Ovary (tissue), 9 donors: ENCODE results near the gene GNGT1. TPM values are rescaled to one million over a fixed set of nuclear protein-coding genes. Genes with fewer than 3 reads are reported as not detected.
"Not testable (repeated sequence)": the region's sequence is repeated elsewhere in the genome, so short reads cannot be mapped to it uniquely, and the experiment has no call there.

ENCODE experiments used
- DNase-seq, 5 donors: peaks; one replicate each; pipeline ENCODE4 v3.0.0-alpha.2; 2019 to 2020
- H3K27ac ChIP-seq, 2 donors: fragments of 200-600 bp; one replicate each; pipeline versions ENCODE4 v1.5.1 to v1.8.0; 2019 to 2022
- H3K27me3 ChIP-seq: fragments of 200-600 bp; one replicate; pipeline ENCODE4 v1.8.0; 2022
- H3K36me3 ChIP-seq: fragments of 200-600 bp; sonication (generic); one replicate; pipeline ENCODE4 v1.5.1; 2019
- H3K4me1 ChIP-seq: one replicate; pipeline ENCODE4 v1.8.1; 2013; ENCODE audit warnings: mild to moderate bottlenecking, moderate library complexity; ENCODE audit not compliant: insufficient read depth
- H3K4me3 ChIP-seq: fragments of 200-600 bp; sonication (generic); one replicate; pipeline ENCODE4 v1.5.1; 2017
- H3K9me3 ChIP-seq, 2 donors: fragments of 200-600 bp in 1 of 2; sonication (generic) in 1 of 2; one replicate each; pipeline versions ENCODE4 v1.5.1 to v1.8.1; 2013 to 2019; ENCODE audit warnings: mild to moderate bottlenecking in 1 of 2, moderate library complexity in 1 of 2
- EP300 ChIP-seq: sonication (generic); formaldehyde crosslinking; IDR thresholded peaks from one replicate; pipeline ENCODE4 v1.6.1; 2017; ENCODE audit warnings: antibody characterized with exemption
- POLR2A ChIP-seq: fragments of 450-650 bp; IDR thresholded peaks from one replicate; pipeline ENCODE4 v1.6.1; 2017; ENCODE audit warnings: antibody characterized with exemption, mild to moderate bottlenecking, moderate library complexity
- WGBS, 3 donors: extraction: QIAGEN DNeasy Blood & Tissue Kit in 1 of 3; methylation state at CpG; one replicate each; pipeline versions ENCODE4 v1.1.5 to v1.1.7; 2013 to 2017; 5-methylcytosine and 5-hydroxymethylcytosine counted together
- intact Hi-C, 4 donors: fragments of 100-400 bp; cut with DNase I; formaldehyde crosslinking; loops; one replicate each; pipeline versions ENCODE4 v1.11.0 to v1.15.1; 2022 to 2023
- polyA plus RNA-seq, 2 donors: library from polyadenylated mRNA; stranded (reverse); fragments of 200-250 nt in 1 of 2; fragments of 350-450 nt in 1 of 2; fragmentation: Illumina TruSeq in 1 of 2; extraction: RNeasy Lipid Tissue Mini Kit (QIAGEN cat#74804) in 1 of 2; gene quantifications; one replicate each; pipeline ENCODE4 v1.2.3, GENCODE V29; 2013 to 2014
- total RNA-seq, 7 donors: library from RNA; depleted of rRNA in 2 of 7; stranded (reverse); fragments of >200 nt in 2 of 7; fragmentation: NEBNext Ultra II Directional in 3 of 7; extraction: Animal tissue kit (Norgen Biotek cat#: 25700) in 3 of 7; gene quantifications; one replicate each; pipeline versions ENCODE4 v1.1.0 to v1.2.4, GENCODE V29; 2016 to 2023
- TF ChIP-seq, protein P1 (sequence below), 3 donors: fragments of 450-650 bp in 2 of 3; fragments of 200-600 bp in 1 of 3; IDR thresholded peaks; one replicate each; pipeline versions ENCODE4 v1.5.1 to v1.8.0; 2016 to 2022; ENCODE audit warnings: antibody characterized with exemption in 3 of 3, mild to moderate bottlenecking in 1 of 3
- donor health status: DM: no; HTN: no; CAD: no; lungs with moderate emphysema.
- donor health status: DM: no; HTN: no; CAD: no.
- donor health status: Bipolar disorder and iron deficiency.
- donor health status: DM: yes; HTN: yes; CAD: no.
- donor health status: DM: no; HTN: no; CAD: no.
- donor health status: DM: yes; HTN: yes; CAD: no.

GNGT1 gene
- total and polyA plus RNA-seq, 9 donors = 0.41 to 0.92 (median 0.68) TPM; not detected in 4

DNA sequence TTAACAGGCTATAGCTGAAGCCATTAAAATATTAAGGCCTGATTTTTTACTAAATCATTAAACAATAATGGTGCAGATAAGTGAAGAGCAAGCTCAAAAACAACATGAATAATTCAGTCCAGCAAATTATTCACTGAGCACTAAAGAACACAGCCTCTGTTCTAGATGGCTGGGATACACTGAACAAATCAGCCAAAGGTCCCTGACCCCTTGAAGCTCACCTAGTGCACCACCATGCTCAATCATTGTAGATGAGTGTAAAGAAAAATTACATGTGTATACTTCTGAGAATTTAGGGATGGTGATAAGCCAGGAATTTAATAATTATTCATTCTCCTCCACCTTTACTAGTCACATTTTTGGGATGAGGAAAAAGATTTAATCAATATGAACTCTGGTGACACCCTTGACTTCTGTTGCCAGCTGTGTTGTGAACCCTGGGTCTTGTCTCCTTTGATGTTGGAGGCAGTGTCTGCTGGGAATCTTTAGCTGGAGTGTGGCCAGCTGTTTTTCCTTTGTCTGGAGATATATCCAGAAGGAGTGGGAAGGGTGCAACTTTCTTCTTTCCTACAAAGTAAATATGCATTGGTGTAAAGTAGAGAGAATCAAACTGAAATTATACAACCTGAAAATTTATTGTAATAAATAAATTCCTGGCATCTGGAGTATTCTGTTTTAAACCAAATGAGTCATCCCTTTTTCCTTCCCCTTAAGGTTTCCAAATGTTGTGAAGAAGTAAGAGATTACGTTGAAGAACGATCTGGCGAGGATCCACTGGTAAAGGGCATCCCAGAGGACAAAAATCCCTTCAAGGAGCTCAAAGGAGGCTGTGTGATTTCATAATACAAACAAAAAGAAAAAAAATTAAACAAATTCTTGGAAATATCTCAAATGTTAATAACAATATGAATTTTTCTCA lies 4.0 kb downstream of the GNGT1 start:
- H3K4me3 ChIP-seq = no peak overlapping the region
- H3K36me3 ChIP-seq = no peaks in the 10 kb centered on the region
- 1 to 10% (median 6%) methylated on average over 3 of the region's 3 CpGs for WGBS, 3 donors
- peak overlapping the region in 1 of 2 donors; percentile 62 for H3K27ac ChIP-seq
- DNase-seq = peak; percentile 47 to 85 (median 81)
- H3K9me3 ChIP-seq = no peaks in the 10 kb centered on the region
- no peak for TF ChIP-seq EP300
- no peak for TF ChIP-seq POLR2A
- TF ChIP-seq, protein P1, sequence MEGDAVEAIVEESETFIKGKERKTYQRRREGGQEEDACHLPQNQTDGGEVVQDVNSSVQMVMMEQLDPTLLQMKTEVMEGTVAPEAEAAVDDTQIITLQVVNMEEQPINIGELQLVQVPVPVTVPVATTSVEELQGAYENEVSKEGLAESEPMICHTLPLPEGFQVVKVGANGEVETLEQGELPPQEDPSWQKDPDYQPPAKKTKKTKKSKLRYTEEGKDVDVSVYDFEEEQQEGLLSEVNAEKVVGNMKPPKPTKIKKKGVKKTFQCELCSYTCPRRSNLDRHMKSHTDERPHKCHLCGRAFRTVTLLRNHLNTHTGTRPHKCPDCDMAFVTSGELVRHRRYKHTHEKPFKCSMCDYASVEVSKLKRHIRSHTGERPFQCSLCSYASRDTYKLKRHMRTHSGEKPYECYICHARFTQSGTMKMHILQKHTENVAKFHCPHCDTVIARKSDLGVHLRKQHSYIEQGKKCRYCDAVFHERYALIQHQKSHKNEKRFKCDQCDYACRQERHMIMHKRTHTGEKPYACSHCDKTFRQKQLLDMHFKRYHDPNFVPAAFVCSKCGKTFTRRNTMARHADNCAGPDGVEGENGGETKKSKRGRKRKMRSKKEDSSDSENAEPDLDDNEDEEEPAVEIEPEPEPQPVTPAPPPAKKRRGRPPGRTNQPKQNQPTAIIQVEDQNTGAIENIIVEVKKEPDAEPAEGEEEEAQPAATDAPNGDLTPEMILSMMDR (IDR thresholded peaks at IDR 0.05) = no peak
- H3K27me3 ChIP-seq = no peaks in the 10 kb centered on the region
- intact Hi-C loops = no loop called here
- H3K4me1 ChIP-seq = peaks cover 6% of the 10 kb centered on the region

DNA sequence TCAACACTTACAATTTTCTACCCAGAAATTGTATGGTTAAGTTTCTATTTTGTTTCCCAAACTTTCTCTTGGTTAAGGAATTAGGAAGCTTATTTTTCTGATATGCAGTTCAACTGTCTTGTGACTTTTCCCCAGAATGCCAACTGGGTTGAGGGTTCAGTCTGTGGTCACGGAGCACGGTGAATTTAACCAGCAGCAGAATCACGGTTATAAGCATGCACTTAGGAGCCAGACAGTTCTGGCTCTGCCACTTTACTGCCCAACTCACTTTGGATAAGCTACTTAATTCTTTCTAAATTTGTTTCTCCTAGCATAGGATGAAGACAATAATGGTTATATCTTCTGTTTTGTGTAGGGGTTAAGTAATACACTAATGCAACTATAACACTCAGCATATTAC lies 4.9 kb downstream of the GNGT1 start:
- H3K4me1 ChIP-seq, H3K9me3 ChIP-seq, intact Hi-C loops, DNase-seq, H3K27me3 ChIP-seq, H3K36me3 ChIP-seq, H3K4me3 ChIP-seq: not testable (repeated sequence)
- peak overlapping the region in 1 of 2 donors; percentile 66 for H3K27ac ChIP-seq
- 0 to 11% (median 2%) methylated on average over 3 of the region's 3 CpGs for WGBS, 3 donors

DNA sequence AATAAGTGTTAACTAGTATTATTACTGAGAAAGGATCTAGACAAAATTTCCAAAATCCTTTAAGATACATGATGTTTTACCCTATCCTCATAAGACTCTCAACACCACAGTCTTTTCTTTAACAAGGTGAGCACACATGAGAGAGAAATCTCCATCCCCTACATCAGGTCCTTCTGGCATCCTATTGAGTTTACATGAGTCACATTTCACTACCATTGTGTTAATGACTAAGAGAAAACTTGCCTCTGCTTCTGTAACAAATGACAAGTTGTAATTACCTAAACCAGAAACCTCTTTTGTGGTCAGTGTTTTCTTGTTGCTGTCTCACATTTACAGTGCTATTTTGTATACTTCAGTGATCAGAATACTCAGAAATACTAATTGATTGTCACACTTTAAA lies 5.3 kb downstream of the GNGT1 start:
- H3K4me3 ChIP-seq, intact Hi-C loops, H3K9me3 ChIP-seq, H3K27me3 ChIP-seq, DNase-seq, H3K36me3 ChIP-seq, H3K4me1 ChIP-seq: not testable (repeated sequence)
- peak overlapping the region in 1 of 2 donors; percentile 66 for H3K27ac ChIP-seq

DNA sequence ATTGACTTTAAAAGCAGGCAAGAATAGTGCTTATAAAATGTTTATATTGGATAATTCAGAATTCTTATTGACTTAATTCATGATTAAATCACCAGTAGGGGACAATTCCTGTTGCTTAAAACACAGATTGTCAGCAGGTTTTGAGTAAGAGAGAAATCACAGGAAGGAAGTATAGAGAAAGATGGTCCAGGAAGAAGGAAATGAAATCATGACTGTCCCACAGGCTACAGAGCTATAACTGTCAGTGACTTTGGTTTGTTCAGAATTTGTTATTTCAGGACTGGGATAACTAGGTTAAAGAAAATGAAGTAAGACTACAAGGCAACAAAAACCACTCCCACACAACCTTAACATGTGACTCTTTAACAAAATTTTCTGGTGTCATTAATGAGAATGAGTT lies 6.8 kb downstream of the GNGT1 start:
- TF ChIP-seq, protein P1 (IDR thresholded peaks at IDR 0.05) = no peak
- TF ChIP-seq EP300 = no peak
- Histone ChIP-seq H3K27ac (peak overlapping the region in 1 of 2 donors; percentile 67), H3K36me3 (no peaks in the 10 kb centered on the region), H3K4me3 (no peak overlapping the region), H3K4me1 (peaks cover 6% of the 10 kb centered on the region), H3K9me3 (no peaks in the 10 kb centered on the region), H3K27me3 (no peaks in the 10 kb centered on the region)
- intact Hi-C loops = no loop called here
- no peak for DNase-seq

DNA sequence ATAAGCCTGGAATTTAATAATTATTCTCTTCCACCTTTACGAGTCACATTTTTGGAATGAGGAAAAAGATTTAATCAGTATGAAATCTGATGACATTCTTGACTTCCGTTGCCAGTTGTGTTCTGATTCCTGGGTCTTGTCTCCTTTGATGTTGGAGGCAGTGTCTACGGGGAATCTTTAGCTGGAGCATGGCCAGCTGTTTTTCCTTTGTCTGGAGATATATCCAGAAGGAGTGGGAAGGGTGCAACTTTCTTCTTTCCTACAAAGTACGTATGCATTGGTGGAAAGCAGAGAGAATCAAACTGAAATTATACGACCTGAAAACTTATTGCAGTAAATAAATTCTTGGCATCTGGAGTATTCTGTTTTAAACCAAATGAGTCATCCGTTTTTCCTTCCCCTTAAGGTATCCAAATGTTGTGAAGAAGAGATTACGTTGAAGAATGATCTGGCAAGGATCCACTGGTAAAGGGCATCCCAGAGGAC lies 8.3 kb downstream of the GNGT1 start:
- Histone ChIP-seq H3K4me1 (peaks cover 8% of the 10 kb centered on the region), H3K36me3 (no peaks in the 10 kb centered on the region), H3K27me3 (no peaks in the 10 kb centered on the region), H3K9me3 (no peaks in the 10 kb centered on the region), H3K27ac (peak overlapping the region; percentile 16 to 67), H3K4me3 (no peak overlapping the region)
- intact Hi-C loops = no loop called here
- WGBS, 3 donors = 13 to 17% (median 14%) methylated on average over 7 of the region's 7 CpGs
- TF ChIP-seq, protein P1 (IDR thresholded peaks at IDR 0.05) = no peak
- TF ChIP-seq EP300 = no peak
- TF ChIP-seq POLR2A = no peak
- peak in 3 of 5 donors; percentile 38 to 59 (median 39) for DNase-seq

DNA sequence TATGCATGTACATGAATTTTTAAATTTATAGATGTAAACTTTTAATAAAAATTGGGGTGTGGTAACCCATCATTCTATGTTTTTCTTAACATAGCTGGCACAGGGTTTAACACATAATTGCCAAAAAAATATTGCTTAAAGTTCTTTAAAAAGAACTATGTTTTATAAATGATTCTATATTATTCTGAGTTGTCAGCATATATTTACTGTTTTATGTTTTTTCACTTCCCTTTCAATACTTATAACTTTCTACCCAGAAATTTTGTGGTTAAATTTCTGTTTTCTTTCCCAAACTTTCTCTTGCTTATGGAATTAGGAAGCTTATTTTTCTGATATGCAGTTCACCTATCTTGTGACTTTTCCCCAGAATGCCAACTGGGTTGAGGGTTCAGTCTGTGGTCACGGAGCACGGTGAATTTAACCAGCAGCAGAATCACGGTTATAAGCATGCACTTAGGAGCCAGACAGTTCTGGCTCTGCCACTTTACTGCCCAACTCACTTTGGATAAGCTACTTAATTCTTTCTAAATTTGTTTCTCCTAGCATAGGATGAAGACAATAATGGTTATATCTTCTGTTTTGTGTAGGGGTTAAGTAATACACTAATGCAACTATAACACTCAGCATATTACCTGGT lies 9.0 kb downstream of the GNGT1 start:
- H3K27me3 ChIP-seq, intact Hi-C loops, H3K9me3 ChIP-seq, H3K4me1 ChIP-seq, H3K4me3 ChIP-seq, H3K36me3 ChIP-seq, DNase-seq: not testable (repeated sequence)
- peak overlapping the region in 1 of 2 donors; percentile 50 for H3K27ac ChIP-seq
- 11 to 20% (median 17%) methylated on average over 3 of the region's 3 CpGs for WGBS, 3 donors

DNA sequence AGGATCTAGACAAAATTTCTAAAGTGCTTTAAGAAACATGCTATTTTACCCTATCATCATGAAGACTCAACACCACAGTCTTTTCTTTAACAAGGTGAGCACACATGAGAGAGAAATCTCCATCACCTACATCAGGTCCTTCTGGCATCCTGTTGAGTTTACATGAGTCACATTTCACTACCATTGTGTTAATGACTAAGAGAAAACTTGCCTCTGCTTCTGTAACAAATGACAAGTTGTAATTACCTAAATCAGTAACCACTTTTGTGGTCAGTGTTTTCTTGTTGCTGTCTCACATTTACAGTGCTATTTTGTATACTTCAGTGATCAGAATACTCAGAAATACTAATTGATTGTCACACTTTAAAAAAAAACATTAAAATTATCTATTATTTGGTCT lies 9.5 kb downstream of the GNGT1 start:
- H3K27ac ChIP-seq = peak overlapping the region in 1 of 2 donors; percentile 50
- H3K9me3 ChIP-seq, intact Hi-C loops, H3K36me3 ChIP-seq, DNase-seq, H3K4me1 ChIP-seq, H3K27me3 ChIP-seq, H3K4me3 ChIP-seq: not testable (repeated sequence)

DNA sequence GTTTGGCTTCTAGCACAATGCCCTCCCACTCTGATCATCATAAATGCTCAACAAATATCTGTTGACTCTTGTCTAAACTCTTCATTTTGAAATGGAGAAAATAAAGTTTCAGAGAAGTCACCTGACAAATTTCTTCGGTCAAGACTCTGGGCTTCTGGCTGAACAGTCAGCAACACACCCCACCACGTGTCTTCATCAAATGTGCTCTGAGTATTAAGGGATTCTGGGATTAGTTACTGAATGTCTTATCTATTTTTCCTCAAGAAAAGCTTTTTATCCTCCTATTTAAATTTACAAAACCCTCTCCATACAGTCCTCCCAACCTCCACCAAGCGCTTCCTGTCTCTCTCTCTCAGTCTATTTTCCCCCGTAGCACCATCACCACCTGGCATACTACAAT lies 9.9 kb downstream of the GNGT1 start:
- H3K27ac ChIP-seq = peak overlapping the region in 1 of 2 donors; percentile 50
- WGBS, 3 donors = 52 to 58% (median 54%) methylated on average over 4 of the region's 4 CpGs

More for the DNA sequence above, 9.9 kb downstream of the GNGT1 start:
- H3K36me3 ChIP-seq, H3K27me3 ChIP-seq, H3K4me1 ChIP-seq, intact Hi-C loops, H3K9me3 ChIP-seq, DNase-seq, H3K4me3 ChIP-seq: not testable (repeated sequence)
